Astrocyte (in vitro differentiated cells and primary cell): ENCODE results near the gene ABHD17C.

ENCODE experiments used
- CTCF ChIP-seq: IDR thresholded peaks from 2 replicates; pipeline ENCODE4 v1.5.1; 2011; ENCODE audit warnings: low read depth, mild to moderate bottlenecking, inconsistent platforms, low read length, moderate library complexity; ENCODE audit not compliant: insufficient read depth
- EZH2 ChIP-seq: IDR thresholded peaks from 2 replicates; pipeline ENCODE4 v1.6.1; 2012; ENCODE audit warnings: mild to moderate bottlenecking, low read length, inconsistent platforms; ENCODE audit not compliant: insufficient read depth

GRCh38 chr15:80685628-80686027 lies 9.5 kb upstream of the ABHD17C start:
- no peak for TF ChIP-seq CTCF
- TF ChIP-seq EZH2: no peak
